Neural progenitor cell (in vitro differentiated cells): ENCODE results near the gene ACOX3. TPM values are rescaled to one million over a fixed set of nuclear protein-coding genes. Genes with fewer than 3 reads are reported as not detected.
A peak's percentile ranks its signal among the peaks of the same experiment; 100 is the strongest.

ENCODE experiments used
- DNase-seq: peaks from one replicate; pipeline ENCODE4 v3.0.0-alpha.2; 2016; ENCODE audit warnings: low spot score
- H2AFZ ChIP-seq: fragments of 200-600 bp; sonication (generic); replicated peaks from 2 replicates; pipeline ENCODE4 v1.6.1; 2016; ENCODE audit warnings: antibody characterized with exemption
- H3F3A ChIP-seq: fragments of 200-600 bp; sonication (generic); 2 replicates; pipeline ENCODE4 v1.6.1; 2016; ENCODE audit warnings: antibody characterized with exemption, low read depth
- H3K27ac ChIP-seq: fragments of 200-600 bp; sonication (generic); 2 replicates; pipeline ENCODE4 v1.5.1; 2016; ENCODE audit warnings: mild to moderate bottlenecking
- H3K27me3 ChIP-seq: fragments of 200-600 bp; sonication (generic); 2 replicates; pipeline ENCODE4 v1.6.1; 2016; ENCODE audit warnings: mild to moderate bottlenecking, moderate library complexity
- H3K36me3 ChIP-seq: fragments of 200-600 bp; sonication (generic); 2 replicates; pipeline ENCODE4 v1.5.1; 2016
- H3K4me1 ChIP-seq: fragments of 200-600 bp; sonication (generic); 2 replicates; pipeline ENCODE4 v1.6.1; 2016; ENCODE audit warnings: mixed run types
- H3K4me2 ChIP-seq: fragments of 200-600 bp; sonication (generic); 2 replicates; pipeline ENCODE4 v1.6.1; 2016
- H3K4me3 ChIP-seq: fragments of 200-600 bp; sonication (generic); 2 replicates; pipeline ENCODE4 v1.5.1; 2016
- H3K79me2 ChIP-seq: fragments of 200-600 bp; sonication (generic); 2 replicates; pipeline ENCODE4 v1.6.1; 2016; ENCODE audit warnings: low read depth
- H3K9ac ChIP-seq: fragments of 200-600 bp; sonication (generic); 2 replicates; pipeline ENCODE4 v1.6.1; 2016
- H3K9me3 ChIP-seq: fragments of 200-600 bp; sonication (generic); 2 replicates; pipeline ENCODE4 v1.5.1; 2016; ENCODE audit warnings: low read depth
- H4K20me1 ChIP-seq: fragments of 200-600 bp; sonication (generic); 2 replicates; pipeline ENCODE4 v1.6.1; 2016; ENCODE audit warnings: low read depth
- H3K27ac Mint-ChIP-seq: 3 replicates; pipeline ENCODE4 v1.8.0; 2021; ENCODE audit warnings: mixed read lengths
- H3K27me3 Mint-ChIP-seq: 2 replicates; pipeline ENCODE4 v1.8.0; 2022; ENCODE audit warnings: low read depth, mild to moderate bottlenecking, inconsistent platforms, moderate library complexity, mixed read lengths; ENCODE audit not compliant: insufficient read depth
- H3K36me3 Mint-ChIP-seq: 3 replicates; pipeline ENCODE4 v1.8.0; 2021; ENCODE audit warnings: mixed read lengths
- H3K4me1 Mint-ChIP-seq: 3 replicates; pipeline ENCODE4 v1.8.0; 2021; ENCODE audit warnings: mixed read lengths
- H3K4me3 Mint-ChIP-seq: 3 replicates; pipeline ENCODE4 v1.8.0; 2021; ENCODE audit warnings: mild to moderate bottlenecking, moderate library complexity, mixed read lengths
- H3K9me3 Mint-ChIP-seq: 3 replicates; pipeline ENCODE4 v1.8.0; 2020; ENCODE audit warnings: mixed read lengths
- CTCF ChIP-seq: fragments of 200-600 bp; sonication (generic); IDR thresholded peaks from 2 replicates; pipeline ENCODE4 v1.5.1; 2017; ENCODE audit warnings: antibody characterized with exemption, mild to moderate bottlenecking
- EZH2 ChIP-seq: fragments of 200-600 bp; sonication (generic); IDR thresholded peaks from 2 replicates; pipeline ENCODE4 v1.6.1; 2017; ENCODE audit warnings: antibody characterized with exemption, mild to moderate bottlenecking, moderate library complexity
- EZH2phosphoT487 ChIP-seq: fragments of 200-600 bp; sonication (generic); IDR thresholded peaks from 2 replicates; pipeline ENCODE4 v1.6.1; 2017; ENCODE audit warnings: antibody characterized with exemption
- total RNA-seq: library from RNA; depleted of rRNA; stranded (reverse); fragments of >200 nt; gene quantifications from 2 replicates; pipeline ENCODE4 v1.2.3, GENCODE V29; 2015; ENCODE audit warnings: low replicate concordance

The ACOX3 gene
- total RNA-seq, 1 donor from 2014 or later = 14.0 TPM

- H3K9me3 Mint-ChIP-seq = no peaks in the 10 kb centered on the region
- H4K20me1 ChIP-seq = no peaks in the 10 kb centered on the region
- H3K4me2 ChIP-seq = peak overlapping the region; percentile 67
- peaks cover 9% of the 10 kb centered on the region for H3K27me3 Mint-ChIP-seq
- peak overlapping the region; percentile 61 for H3K27ac ChIP-seq
- peak overlapping the region; percentile 93 for H3K27ac Mint-ChIP-seq
- H3K79me2 ChIP-seq = no peaks in the 10 kb centered on the region
- no peak overlapping the region for H3K9ac ChIP-seq
- peak overlapping the region; percentile 70 for H3K4me3 Mint-ChIP-seq
- no peaks in the 10 kb centered on the region for H3K27me3 ChIP-seq
- peaks cover 19% of the 10 kb centered on the region for H3K4me1 ChIP-seq
- peaks cover 10% of the 10 kb centered on the region for H3F3A ChIP-seq
- no peaks in the 10 kb centered on the region for H3K36me3 ChIP-seq
- peak overlapping the region; percentile 0 for H3K4me3 ChIP-seq
- TF ChIP-seq EZH2 = no peak
- no peak for TF ChIP-seq EZH2phosphoT487
- TF ChIP-seq CTCF = no peak
- H3K36me3 Mint-ChIP-seq = peaks cover 8% of the 10 kb centered on the region
- no peaks in the 10 kb centered on the region for H3K9me3 ChIP-seq
- peaks cover 52% of the 10 kb centered on the region for H3K4me1 Mint-ChIP-seq
- DNase-seq = peak; percentile 54
- no peak overlapping the region for H2AFZ ChIP-seq
Observed at GRCh38 chr4:8394061-8394519, 46.4 kb downstream of the ACOX3 start.

- Histone ChIP-seq H3K27ac (peak overlapping the region; percentile 61), H3K36me3 (no peaks in the 10 kb centered on the region), H3K9ac (no peak overlapping the region), H3F3A (peaks cover 10% of the 10 kb centered on the region), H3K4me2 (peak overlapping the region; percentile 67), H3K79me2 (no peaks in the 10 kb centered on the region), H3K4me1 (peaks cover 19% of the 10 kb centered on the region), H3K4me3 (peak overlapping the region; percentile 0), H2AFZ (no peak overlapping the region), H3K9me3 (no peaks in the 10 kb centered on the region), H4K20me1 (no peaks in the 10 kb centered on the region), H3K27me3 (no peaks in the 10 kb centered on the region)
- H3K4me1 Mint-ChIP-seq = peaks cover 50% of the 10 kb centered on the region
- H3K36me3 Mint-ChIP-seq = peaks cover 8% of the 10 kb centered on the region
- peak overlapping the region; percentile 93 for H3K27ac Mint-ChIP-seq
- H3K4me3 Mint-ChIP-seq = peak overlapping the region; percentile 70
- peaks cover 9% of the 10 kb centered on the region for H3K27me3 Mint-ChIP-seq
- DNase-seq = peak; percentile 82
- TF ChIP-seq EZH2phosphoT487 (no peak), CTCF (peak; percentile 4), EZH2 (no peak)
- no peaks in the 10 kb centered on the region for H3K9me3 Mint-ChIP-seq
Observed at GRCh38 chr4:8393593-8394038, 46.9 kb downstream of the ACOX3 start.

GRCh38 chr4:8392591-8393190 is 47.8 kb downstream of the ACOX3 start:
- TF ChIP-seq EZH2 (no peak), EZH2phosphoT487 (no peak), CTCF (no peak)
- peak overlapping the region; percentile 43 for H3K4me3 Mint-ChIP-seq
- H3K79me2 ChIP-seq = no peaks in the 10 kb centered on the region
- no peaks in the 10 kb centered on the region for H3K36me3 ChIP-seq
- H3K4me3 ChIP-seq = no peak overlapping the region
- peak overlapping the region; percentile 78 for H3K27ac Mint-ChIP-seq
- peaks cover 19% of the 10 kb centered on the region for H3K4me1 ChIP-seq
- no peak overlapping the region for H3K9ac ChIP-seq
- no peaks in the 10 kb centered on the region for H4K20me1 ChIP-seq
- peaks cover 10% of the 10 kb centered on the region for H3K27me3 Mint-ChIP-seq
- no peak overlapping the region for H3K4me2 ChIP-seq
- H2AFZ ChIP-seq = no peak overlapping the region
- H3K27ac ChIP-seq = no peak overlapping the region
- H3F3A ChIP-seq = peaks cover 10% of the 10 kb centered on the region
- H3K36me3 Mint-ChIP-seq = peaks cover 8% of the 10 kb centered on the region
- H3K4me1 Mint-ChIP-seq = peaks cover 45% of the 10 kb centered on the region
- no peak for DNase-seq
- no peaks in the 10 kb centered on the region for H3K9me3 Mint-ChIP-seq
- H3K27me3 ChIP-seq = no peaks in the 10 kb centered on the region
- no peaks in the 10 kb centered on the region for H3K9me3 ChIP-seq
